Activated gamma-delta T cell treated with anti-CD3 and anti-CD28 coated beads, Interleukin-2, amount 50 U/mL, for 16 hours (primary cell): ENCODE results near the gene FOXB1.

Source experiments
- DNase-seq: peaks from one replicate; pipeline ENCODE4 v3.0.0-alpha.2; 2020; ENCODE audit warnings: low read depth

The FOXB1 gene

DNA sequence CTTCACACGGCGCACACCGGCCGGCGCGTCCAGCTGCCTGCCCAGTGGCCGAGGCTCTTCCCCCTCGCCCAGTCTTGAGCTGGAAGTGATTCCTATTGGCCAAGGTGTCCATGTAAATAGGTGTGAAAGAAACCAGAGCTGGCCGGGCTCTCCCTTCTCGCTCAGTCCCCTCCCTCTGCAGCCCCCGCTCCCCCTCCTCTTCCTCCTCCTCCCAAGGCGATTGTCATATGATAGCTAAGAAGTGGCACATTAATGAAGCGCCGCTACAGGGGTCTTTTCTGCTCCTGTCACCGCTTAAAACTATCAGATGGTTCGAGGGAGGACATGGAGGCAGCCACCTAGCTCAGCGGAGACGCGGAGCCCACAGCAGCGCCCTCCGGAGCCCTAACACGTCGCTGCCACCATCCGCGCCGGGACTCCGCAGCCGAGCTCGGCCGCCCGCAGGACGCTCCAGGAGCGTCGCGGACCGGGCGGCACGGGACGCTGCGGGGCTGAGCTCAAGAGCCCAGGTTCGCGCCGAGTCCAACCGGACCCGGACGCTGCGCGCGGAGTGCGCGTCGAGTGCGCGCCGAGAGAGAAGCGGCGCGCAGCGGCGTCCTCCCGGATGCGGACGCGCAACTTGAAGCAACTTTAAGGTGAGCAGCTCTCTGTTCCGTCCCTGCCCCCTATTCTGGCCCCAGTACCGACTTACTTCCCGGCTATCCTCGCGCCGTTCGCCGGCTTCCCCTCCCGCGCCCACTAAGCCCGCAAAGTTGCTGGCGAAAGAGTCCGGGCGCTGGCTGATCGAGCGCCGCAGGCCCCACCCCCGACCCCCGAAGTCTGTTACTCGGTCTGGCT lies at the start of gene FOXB1:
Gene FOXB1 (plus strand): TSS at position 303 of the 837 bp plus-strand sequence. CDS start 653 bp downstream, outside the sequence.
- no peak for DNase-seq

DNA sequence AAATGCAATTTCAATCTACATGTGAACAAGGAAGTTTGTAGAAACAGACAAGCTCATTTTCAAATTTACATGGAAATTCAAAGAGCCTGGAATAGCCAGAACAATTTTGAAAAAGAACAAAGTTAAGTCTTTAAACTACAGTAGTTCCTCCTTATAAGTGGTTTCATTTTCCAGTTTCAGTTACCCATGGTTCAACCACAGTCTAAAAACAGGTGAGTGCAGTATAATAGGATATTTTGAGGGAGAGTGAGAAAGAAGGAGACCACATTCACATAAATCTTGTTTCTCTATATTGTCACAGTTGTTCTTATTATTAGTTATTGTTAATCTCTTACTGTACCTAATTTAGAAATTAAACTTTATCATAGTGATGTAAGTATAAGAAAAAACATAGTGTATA lies 45.8 kb upstream of the FOXB1 start:
- DNase-seq: no peak

DNA sequence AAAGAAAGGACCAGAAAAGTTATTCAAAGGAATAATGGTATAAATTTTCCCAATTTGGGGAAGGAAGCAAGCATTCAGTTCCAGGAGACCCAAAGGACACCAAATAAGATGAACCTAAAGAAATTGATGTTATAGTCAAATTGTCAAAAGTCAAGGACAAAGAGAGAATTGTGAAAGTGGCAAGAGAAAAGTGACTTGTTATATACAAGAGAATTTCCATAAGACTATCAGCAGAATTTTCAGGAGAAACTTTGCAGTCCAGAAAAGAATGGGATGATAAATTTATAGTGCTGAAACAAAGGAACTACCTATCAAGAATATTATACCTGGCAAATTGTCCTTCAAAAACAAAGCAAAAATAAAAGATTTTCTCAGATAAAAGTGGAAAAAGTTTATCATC lies 43.8 kb upstream of the FOXB1 start:
- no peak for DNase-seq

DNA sequence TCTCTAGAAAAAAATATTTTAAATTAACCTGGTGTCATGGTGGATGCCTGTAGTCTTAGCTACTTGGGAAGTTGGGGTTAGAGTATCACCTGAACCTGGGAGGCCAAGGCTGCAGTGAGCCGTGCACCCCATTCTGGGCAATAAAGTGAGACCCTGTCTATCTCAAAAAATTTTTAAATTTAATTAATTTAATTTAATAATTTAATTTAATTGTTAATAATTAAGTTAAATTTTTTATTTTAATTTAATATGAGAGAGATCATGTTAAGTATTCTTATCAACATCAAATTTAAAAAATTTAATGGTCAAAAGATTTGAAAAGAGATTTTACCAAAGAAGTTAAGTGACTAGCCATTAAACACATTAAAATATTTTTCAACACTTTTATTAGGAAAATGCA lies 40.8 kb upstream of the FOXB1 start:
- DNase-seq: no peak

DNA sequence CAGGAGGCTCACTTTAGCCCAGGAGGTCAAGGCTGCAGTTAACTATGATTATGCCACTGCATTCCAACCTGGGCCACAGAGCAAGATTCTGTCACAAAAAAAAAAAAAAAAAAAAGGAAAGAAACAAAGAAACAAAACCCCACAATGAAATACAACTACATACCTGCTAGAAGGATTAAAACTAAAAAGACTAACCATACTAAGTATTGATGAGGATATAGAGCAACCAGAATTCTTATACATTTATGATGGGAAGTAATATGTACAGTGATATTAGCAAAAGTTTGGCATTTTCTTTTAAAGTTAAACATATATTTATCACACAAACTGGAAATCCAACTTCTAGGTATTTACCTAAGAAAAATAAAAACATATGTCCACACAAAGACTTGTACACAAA lies 40.2 kb upstream of the FOXB1 start:
- no peak for DNase-seq

DNA sequence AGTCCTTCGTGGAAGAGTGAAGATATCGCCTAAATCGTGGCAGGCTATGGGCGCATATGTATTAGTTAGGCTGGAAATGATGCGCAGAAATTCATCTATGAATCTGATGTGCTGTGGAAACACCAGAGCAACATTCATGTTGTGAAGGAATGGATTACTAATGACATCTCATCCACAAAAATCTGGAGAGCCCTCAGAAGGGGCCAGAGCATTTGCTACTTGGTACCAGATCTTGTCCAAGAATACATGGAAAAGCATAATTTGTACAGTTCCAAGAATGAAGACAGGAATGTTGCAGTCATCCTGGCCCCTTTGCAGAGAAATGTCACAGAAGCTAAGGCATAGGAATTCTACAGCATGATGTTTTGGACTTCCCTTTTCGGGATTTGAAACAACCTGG lies 38.4 kb upstream of the FOXB1 start:
- no peak for DNase-seq

DNA sequence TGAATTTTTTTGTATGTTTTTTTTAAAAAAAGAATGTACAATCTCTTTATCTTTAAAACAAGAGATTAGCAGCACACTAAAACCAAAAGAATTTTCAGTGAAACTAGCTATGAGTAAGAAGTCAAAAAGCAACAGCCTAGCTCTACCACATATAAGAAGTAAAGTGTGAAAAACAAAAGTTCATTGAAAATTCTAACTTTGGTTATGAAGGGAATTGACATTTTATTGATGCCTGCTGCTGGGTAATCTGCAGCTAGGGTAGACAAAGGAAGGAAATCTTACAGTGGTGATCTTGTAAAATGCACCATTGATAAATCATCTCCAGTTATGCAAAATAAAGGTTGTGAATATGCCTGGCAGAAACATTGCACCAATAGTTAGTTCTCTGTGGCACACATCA lies 37.8 kb upstream of the FOXB1 start:
- no peak for DNase-seq

DNA sequence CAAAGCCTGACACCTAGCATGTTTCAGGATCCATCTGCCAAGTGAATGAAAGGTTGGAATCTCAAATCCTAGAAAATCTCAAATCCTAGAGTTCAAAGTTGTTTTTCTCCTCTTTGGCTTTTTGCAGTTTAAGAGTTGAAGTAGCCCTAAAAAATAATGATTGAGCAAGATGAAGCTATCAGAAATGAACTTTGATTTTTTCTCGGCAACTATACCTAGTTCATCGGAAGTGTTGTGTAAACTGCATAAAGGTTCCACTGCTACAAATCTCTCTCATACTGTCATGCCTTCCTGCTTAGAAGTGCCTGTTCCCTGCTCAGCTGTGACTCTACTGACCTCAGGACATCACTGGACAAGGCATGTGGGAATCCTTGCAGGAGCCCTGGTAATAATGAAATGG lies 35.8 kb upstream of the FOXB1 start:
- DNase-seq: no peak

DNA sequence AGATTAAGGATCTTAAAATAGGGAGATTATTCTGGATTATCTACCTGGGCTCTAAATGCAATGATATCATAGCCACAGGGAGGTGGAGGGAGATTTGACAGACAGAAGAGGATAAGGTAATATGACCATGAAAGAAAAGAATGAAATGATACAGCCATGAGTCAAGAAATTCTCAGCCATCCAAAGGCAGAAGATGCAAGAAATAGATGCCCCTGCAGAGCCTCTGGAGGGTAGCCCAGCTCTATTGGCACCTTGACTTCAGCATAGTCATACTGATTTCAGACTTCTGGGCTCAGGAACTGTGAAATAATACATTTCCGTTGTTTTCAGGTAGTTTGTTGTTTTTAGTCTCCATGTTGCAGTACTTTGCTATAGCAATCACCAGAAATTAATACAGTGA lies 31.9 kb upstream of the FOXB1 start:
- no peak for DNase-seq

DNA sequence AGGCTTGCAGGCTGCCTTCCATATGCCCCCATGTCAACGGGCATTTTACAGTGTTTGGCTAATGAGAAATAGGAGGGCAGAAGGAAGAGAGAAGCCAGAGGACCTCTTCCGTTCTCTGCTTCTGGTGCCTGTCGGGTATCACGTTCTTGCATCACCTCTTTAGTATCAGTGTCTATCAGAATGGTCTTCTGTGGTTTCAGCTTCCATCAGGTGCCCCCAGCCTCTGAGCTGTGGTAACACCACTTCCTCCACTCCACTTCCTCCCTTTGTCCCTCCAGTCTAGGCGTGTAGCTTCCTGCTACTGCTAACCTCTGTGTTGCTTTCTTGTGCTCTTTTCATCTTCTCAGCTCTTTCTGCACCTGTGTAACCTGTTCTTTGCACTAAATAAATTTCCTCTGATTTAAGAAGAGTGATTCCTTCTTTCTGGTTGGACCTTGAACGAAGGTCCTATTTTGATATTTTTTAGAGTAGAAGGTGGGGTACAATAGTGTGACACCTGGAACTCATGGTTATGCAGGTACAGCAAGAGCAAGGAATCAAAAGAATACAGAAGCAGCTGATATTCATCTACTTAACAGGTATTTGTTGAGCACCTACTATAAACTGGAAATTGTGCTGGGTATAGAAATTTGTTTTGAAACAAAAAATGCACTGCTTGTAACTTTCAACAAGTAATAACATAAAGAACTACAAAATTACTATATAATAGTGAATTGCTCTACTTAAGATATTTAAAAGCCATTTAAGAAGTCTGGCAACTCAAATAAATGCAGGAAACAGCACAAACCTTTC lies 27.4 kb upstream of the FOXB1 start:
- DNase-seq: peak; percentile 28

DNA sequence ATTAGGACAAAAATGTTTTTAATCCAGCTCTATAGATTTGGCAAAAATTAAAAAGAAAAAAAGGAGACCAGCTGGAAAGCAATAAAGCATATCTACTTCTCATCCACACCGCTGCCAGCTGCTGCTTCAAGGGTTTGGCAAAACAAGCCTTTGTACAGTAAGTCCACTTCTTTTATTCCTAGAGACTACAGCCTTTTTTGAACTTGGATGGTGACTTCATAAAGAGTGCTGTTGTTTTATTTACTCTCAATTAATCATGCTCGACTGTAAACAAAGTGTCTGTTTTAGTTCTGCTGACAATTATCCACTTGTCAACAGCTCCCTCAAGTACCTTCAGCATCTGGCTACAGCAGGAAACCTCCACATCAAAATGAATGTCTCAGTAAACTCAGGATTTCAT lies 12.3 kb upstream of the FOXB1 start:
- no peak for DNase-seq

DNA sequence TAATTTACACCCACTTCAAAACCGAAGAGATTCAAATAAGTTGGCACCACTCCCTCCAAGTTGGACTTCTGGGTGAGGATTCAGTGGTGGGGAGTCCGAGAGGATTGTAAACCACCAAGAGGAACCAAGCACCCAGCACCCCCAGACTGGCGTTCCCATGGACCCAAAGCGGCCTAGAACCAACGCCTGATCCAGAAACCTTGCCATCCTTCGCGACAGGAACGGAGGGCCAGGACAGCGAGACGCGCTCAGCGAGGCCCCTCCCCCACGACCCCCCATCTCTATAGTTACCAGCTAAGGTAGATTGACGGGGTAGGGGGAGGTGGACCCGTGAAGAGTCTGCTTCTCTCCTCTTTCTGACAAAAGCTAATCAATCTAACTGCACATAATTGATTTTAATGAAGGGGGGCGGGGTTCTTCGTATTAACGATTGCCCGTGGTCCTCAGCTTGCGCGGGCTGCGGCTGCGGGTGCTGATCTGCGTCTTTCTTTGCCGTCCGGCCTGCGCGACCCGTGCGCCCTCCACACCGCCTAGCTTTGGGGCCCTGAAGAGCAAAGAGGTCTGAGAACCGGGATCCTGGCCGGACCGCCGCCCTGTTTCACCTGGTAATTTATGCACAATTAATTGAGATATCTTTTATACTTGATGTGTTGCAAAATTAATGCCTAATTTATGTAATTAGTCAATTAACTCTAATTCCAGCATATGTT lies 10.9 kb upstream of the FOXB1 start:
- DNase-seq: no peak

DNA sequence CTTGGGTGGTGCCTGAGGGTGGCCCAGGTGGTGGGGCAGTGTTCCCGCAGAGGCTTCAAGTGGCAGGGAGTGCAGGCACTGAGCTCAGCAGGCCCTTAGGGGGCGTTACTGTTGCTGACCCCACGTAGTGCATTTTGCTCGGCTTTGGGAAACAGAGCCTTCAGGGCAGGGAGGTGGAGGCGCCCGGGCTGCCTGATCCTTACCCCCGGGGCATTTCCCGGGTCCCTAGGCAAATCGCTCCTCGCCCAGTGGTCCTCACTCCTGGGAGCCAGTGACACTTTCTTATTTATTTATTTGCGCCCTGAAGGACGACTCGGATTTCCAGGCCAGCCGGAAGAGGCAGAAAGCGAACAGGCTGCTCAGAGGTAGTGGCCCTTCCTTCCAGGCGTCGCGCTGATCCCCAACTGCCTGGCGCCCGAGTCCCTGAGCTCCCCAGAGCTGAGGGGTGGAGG lies 10.1 kb upstream of the FOXB1 start:
- no peak for DNase-seq

DNA sequence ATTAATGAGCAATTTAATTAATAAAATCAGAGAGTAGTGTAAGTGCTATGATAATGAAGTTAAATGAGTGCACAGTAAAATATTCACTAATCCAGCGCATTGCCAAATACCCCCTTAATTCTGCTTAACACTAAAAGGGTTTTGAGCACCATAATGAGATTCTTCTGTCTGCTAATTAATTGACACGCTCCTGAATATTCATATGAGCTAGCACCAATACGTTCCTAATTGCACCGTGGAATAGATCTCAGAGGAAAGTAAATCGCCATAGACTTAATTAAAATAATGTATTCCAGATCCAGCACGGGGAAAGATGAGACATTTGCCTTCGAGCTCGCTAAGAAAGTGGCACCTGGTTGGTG lies 9.6 kb upstream of the FOXB1 start:
- DNase-seq: no peak

DNA sequence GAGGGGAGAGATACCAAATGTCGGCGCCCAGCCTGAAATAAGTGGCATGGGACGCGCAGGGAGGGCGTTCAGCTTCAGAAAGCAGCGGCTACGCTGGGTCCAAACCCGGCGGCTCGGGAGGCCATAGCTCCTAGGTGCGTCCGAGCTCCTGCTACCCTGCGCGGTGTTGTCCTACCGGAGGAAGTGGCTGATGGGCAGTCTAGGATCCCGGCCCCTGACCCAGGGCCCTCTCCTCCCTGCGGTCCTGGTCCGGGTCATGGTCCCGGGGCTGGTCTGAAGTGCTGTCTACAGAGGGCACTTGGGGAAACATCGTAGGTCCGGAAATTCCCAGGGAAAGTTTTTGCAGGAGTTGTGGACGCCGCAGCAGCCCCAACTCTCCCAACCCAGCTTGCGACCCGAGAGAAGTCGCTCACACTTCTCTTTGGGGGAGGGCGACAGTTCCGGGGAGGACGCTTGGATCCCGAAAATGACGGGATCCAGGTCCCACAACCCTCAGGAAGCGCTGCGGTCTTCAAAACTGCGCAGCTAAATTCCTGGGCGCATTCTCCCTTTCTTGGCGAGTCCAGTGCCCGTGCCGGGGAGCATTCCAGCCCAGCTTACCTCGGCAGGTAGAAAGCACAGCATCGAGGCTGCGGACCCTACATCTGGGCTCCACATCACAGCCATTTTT lies 9.1 kb upstream of the FOXB1 start:
- no peak for DNase-seq

DNA sequence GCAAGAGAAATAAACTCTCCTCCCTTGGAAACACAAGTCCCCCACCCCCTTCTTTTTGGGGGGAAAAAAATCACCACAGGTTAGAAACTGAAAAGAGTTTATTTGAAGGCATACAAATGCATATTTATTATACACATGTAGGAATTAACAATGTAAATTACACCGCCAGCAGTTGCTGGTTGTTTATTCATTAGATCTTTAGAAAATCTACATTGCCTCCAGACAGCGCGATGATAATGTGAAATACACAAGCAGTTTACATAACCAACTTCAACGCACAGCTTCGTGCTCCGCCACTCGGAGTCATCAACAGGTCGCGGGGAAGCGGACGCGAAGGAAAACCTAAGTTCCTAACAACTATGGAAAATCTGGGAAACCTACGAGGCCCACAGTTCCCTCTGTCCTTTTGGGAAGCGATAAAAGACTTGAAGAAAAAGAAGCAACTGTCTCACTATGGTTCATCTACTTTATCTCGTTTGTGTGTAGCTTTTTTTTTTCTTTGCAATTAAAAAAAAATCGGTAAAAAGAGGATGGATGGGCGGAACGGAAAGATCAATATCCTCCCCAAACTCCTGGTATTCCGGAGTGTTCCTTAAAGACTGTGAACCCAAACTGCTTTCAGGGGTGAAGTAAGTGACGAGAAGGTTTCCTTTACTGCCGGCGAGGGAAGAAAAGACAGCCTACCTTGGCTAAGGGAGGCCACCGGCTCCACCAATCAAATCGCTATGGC lies 8.4 kb upstream of the FOXB1 start:
- DNase-seq: no peak

DNA sequence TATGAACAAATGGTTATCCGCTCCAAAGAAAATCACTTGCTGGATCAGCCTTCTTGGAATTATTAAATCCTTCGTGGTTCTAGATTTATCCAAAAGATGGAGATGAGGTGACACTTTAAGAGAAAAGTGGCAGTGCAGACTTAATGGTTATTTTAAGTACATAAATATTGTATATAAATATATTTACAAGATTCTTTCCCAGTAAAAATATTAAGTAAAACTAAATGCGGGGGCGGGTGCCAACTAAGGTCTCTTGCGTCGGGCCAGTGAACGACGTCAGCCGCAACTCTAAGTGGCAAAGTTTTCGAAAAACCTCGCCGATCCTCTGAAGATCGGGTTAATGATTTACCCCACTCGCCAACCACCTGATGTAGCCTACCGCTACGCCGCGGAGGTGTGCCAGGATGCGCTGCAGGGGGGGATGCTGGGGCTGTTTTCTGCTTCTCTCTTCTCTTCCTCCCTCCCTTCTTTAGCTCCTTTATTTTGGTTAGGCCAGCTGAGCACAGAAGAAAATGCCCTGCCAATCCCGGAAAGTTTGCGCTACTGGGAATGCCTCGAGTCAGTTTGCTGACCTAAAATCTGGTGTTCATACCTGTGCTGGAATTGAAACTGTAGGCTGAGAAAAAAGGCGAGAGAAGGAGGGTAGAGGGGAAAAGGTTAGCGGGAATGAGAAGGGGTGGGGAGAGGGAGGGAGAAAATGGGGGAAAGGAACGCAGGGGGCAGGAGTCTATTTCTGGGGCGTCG lies 7.6 kb upstream of the FOXB1 start:
- no peak for DNase-seq

DNA sequence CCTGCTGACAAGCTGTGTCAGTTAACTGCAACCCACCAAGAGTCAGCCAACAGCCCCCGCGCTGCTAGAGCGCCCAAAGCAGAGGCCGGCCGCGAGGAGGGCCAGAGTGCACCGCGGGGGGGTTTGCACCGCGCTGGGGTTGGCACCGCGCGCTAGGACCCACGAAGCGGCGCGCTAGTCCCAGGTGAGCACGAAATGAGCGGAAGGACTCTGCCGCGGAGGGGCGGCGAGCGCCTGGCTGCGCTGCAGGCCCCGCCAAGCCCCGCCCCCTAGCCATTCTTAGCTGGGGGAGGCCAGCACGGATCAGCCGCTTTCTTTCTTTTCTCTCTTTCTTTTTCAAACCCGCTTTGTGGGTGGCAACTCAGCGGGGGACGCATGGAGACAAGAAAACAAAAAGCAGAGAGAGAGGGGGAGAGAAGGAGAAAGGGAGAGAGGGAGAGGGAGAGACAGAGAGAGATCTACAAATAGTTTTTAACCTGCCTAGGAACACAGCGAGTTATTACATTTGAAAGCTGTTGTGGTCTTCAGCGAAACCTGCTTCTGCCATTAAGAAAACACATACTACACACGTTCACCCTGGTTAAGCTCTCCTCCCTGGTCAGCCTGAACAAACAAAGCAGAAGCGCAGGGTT lies 6.9 kb upstream of the FOXB1 start:
- no peak for DNase-seq

DNA sequence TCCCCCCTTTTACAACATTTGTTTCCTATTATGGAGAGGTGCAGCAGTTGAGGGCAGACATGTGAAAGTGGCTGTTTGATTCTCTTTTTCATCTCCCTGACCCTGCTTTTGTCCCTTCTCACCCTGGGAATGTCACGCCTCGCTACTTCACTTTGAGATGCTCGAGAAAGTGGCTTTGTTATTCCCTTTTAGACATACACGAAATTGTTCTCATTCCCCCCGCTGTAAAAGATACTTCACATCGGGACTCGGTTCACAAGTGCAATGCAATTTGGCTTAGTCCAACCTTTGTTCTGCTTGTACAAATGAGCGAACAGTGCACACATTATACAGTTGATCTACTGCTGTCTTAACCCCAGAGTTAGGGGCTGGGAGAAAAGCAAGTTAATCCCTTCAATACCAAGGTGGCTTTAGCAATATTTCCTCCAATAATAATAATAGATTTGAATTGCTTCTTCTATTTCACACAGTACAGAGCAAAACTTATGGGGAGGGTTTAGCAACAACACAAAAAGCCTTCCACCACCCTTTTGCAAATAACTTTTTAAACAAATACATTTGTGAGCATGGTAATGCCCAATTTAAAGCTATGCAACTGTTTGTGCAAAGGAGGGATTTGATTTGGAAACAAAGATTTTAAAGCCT lies 5.7 kb upstream of the FOXB1 start:
- no peak for DNase-seq
